GM21825 (cell line): ENCODE data around the gene VARS1.
"Not testable (repeated sequence)": the region's sequence is repeated elsewhere in the genome, so short reads cannot be mapped to it uniquely, and the experiment has no call there.

Experiments
- ATAC-seq: cut with Tn5 transposase; IDR thresholded peaks from one replicate; pipeline ENCODE4 v1.9.1; 2021; ENCODE audit warnings: mild to moderate bottlenecking, moderate library complexity; ENCODE audit not compliant: unreplicated experiment

Gene VARS1

DNA sequence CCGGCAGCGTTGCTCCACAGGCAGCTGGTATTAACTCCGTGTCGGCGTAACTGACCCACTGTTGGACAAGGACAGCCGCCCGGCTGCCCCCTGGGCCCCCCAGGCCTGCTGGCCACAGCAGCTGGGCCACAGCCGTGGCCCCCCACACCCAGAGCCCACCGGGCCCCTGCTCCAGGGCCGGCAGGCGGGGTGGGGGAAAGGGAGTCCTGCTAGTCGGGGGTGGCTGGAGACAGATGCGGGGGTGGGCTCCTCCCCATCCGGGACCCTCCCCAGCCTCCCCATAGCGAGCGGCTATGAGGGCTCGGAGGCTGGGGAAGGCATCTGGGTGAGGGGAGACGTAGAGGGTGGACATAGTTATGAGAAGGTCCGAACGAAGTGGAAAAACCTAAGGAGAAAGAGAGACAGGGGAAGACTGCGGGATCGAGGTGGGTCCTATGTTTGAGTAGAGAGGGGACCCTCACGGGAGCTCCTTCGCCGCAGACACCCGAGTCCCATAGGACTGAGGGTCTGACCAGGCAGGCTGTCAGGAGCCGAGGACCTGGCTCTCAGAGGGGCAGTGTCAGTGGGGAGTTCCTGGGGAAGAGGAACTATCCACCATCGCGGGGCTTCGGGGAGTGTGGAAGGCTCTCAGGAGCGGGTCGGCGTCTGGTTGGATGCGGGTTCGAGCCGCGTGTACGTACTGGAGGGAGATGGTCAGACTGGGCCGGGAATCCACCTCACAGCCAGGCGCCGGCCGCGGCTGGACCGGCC lies 511 bp downstream of the VARS1 start:
- no peak for ATAC-seq

DNA sequence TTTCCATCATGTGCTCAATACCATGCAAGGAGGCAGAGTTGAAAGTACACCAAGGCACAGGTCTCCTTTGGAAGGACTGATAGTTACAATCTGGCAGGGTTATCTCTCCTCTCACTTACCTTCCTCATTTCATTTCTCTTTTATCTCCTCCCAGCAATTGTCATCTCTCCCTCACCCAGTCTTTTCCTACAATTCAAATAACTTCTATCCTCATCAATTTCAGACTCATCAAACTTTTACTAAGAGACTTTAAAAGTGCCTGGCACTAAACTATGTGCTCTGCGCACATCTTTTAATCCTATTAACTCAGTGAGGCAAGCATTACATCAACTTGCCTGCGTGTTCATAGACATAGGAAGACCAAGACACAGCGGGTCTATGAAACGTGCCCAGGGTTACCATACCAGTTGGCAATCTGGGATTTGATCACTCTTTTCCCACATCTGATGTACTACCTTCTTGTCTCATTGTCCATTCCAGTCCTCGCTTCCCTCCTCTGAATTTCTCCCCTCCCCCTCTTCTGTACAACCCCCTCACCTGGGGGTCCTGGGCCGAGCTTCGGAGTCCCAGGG lies 1.2 kb downstream of the VARS1 start:
- ATAC-seq = no peak

DNA sequence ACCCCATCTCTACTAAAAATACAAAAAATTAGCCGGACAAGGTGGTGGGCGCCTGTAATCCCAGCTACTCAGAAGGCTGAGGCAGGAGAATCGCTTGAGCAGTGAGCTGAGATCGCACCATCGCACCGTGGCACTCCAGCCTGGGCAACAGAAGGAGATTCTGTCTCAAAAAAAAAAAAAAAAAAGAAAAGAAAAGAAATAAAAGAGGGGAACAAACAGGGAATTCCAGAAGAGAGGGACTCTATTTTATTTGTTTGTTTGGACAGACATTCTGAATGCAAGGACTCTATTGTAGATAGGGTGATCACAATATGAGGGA lies 1.7 kb downstream of the VARS1 start:
- not testable (repeated sequence) for ATAC-seq

DNA sequence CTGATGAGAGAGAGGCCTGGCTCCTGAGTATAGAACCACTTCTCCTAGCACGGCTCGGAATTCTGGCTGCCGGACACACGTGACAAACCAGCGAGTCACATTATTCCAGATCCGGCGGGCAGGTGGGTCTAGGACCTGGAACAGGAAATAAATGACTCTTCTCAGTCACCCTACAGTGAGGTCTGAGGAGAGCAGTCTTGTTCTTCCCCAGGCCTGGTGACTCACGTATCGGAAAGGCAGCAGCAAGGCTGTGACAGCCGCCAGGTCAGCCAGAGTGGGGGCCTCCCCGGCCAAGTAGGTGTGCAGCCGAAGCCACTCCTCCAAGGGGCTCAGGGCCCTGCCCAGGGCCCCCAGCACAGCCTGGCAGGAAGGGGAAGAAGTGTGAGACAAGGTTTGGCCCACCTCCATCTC lies 2.8 kb downstream of the VARS1 start:
- ATAC-seq = no peak

DNA sequence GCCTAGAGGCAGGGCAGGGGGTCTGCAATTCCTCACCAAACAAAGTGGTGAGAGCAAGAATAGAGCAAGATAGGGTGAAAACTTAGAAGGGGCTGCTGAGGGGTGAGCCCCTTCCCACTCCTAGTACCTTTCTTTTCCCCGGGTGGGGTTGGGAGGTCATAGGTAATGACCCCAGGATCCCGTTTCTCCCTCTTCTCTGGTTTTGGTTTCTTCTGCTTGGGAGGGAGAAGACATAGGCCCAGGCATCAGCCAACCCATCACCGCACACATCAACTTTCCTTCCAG lies 3.5 kb downstream of the VARS1 start:
- ATAC-seq = no peak

DNA sequence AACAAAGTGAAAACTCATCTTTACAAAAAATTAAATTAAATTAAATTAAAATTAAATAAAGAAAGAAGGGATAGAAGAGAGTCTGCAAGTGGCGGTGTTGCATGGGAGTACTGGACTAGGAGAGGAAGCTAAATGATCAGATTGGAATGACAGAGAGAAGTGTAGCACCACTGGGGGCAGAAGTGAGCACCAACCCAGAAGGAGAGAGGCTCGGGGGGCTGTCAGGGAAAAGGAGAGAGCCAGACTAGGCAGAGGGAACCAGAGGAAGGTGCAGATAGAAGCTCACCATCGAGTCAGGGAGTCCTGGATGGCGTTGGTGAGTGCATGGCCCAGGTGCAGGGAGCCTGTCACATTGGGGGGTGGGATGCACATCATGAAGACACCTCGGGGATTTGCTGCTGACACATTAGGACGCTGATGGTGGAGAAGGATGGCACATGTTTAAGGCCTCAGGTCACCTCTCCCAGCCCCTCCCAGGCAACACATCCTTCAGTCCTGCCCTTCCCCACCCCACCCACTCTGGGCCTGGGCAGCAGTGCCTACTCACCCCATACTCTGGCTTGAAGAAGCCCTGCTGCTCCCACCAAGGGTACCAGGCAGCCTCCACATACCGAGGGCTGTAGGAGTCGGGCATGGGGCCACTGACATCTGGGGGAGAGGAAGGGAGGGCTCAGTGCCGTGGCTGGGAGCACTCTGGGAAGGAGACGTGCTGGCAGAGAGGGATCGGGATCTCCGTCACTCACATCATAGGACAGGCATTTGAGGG lies 4.0 kb downstream of the VARS1 start:
- ATAC-seq = no peak

DNA sequence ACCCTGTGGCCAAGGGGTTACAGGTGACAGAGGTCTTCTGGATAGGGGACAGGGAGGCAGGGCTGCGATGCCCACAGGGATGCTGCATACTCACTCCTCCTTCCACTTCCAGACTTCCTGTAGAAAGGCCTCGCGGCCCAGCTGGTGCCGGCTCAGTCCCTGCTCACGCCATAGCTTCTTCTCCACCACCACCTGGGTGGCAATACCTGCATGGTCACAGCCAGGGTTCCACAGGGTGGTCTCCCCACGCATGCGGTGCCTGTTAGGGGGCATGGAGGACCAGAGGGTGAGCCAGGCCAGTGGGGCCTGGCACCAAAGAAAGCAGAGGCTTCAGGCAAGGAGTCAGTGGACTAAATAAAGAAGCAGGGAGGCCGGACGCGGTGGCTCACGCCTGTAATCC lies 10.1 kb downstream of the VARS1 start:
- no peak for ATAC-seq

DNA sequence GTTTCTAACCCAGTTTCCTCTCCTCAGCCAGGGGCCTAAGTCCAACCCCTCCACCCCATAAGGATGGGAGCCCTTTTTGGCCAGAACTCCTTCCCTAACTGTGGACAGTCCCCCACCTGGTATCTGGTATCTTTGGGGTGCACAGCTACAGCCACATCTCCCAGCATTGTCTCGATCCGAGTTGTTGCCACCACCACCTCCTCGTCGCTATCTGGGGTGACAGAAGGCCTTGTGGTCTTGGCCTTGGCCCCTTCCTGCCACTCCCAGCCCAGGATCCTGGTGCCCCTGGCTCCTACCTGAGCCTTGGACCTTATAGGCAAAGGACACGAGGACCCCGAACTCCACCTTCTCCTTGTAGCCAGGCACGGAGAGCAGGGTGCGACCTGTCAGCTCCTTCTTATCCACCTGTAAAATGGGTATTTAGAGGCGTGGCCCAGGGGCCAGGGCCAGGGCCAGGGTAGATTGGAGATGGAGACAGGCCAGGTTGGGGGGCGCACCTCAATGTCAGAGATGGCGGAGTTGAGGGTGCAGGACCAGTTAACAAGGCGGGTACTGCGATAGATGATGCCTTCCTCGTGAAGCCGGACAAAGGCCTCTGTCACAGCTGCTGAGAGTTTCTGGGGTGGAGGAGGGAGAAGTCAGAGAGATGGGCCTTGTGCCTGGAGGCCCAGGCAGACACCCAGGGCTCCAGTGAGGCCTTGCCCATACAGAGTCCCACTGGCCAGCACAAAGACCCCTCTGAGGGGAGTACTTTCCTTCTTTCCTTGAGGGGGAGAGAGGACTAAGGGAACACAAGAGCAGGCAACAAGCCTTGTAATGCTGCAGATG lies 11.2 kb downstream of the VARS1 start:
- no peak for ATAC-seq

DNA sequence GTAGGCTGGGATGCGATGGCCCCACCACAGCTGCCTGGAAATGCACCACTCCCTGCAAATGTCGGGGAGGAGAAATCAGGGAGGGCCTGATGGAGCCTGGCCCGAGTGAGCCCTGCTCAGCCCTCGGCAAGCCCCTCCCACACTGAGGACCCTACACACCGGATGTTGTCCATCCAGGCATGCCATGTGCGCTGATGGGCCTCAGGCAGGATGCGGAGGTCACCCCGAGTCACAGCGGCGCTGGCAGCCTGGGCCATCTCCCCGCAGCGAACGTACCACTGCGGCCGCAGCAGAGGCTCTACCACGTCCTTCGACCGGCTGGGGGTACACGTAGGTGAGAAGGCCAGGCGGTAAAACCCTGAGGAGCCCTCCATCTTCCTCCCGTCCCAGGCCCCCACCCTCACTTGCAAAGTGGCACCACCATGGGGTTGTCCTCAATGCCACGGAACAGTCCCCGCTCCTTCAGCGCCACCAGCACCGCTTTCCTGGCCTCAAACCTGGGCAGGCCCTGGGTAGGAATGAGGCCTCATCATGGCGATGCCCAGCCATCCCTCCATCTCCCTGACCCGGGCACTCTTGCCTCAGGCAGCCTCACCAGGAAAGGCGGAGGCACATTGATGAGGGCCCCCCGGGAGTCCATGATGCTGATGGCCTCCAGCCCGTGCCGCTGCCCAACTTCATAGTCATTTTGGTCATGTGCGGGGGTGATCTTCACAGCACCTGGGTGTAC lies 13.3 kb downstream of the VARS1 start:
- ATAC-seq = no peak

DNA sequence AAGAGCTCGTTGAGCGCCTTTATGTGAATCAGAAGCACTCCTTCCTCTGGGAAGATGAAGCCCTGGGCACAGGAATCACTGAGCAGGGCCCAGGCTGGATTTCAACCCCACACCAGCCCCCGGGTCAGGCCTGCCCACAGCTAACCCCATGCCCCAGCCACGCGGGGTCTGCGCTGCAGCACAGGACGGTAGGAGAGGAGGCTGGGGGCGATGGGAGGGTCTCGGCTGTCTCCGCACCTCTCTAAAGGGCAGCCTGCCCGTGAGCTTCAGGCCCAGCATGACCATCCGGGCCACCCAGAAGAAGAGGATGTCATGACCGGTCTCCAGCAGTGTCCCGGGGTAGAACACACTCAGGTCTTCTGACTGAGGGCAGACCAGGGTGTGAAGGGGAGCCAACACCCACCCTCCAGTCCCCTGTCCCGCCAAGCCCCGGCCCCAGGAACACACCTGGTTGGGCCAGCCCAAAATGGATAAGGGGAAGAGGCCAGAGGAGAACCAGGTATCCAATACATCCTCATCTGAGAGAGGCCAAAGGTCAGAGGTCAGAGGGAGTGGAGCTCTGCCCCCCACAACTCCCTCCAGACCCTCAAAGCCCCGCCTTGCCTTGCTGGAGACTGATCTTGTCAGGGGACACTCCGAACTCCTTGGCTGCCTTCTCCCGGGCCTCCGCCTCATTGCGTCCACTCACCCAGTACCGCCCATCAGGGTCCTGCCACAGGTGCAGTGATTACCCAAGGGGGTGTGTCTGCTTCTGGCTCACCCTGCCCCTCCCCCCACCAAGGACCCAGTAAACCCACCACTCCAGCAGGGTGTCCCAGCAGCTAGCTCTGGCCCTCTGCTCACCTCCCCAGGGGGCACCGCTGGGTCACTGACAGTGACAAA lies 14.1 kb downstream of the VARS1 start:
- no peak for ATAC-seq

DNA sequence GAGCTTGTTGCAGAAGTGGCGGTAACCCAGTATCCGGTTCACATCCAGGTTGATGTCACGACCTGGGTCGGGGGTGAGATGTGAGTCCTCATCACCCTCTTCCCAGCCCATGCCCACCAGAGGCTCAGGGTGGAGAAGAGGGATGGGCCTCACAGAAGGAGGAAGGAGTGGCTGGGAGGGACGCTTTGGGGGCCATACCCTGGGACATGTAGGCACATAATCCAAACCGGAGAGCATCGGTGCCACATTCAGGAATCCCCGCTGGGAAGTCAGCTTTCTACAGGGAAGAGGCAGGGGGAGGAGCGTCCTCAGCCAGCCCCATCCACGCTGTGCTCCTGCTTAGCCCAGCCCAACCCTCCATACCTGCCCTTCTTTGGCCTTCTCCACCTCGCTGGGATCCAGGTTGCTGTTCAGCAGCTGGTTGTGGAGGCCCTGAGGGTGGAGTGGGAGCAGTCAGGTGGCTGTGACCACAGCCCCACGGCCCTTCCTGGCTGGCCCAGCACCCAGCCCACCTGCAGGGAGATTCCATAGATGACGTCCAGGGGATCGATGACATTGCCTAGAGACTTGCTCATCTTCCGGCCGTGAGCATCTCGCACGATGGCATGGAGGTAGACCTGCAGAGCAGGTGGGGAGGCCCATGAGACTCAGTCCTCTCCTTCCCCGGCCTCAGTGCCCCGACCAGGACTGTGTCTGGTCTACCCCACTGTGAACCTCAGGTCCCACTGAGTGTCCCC lies 14.9 kb downstream of the VARS1 start:
- ATAC-seq = no peak

DNA sequence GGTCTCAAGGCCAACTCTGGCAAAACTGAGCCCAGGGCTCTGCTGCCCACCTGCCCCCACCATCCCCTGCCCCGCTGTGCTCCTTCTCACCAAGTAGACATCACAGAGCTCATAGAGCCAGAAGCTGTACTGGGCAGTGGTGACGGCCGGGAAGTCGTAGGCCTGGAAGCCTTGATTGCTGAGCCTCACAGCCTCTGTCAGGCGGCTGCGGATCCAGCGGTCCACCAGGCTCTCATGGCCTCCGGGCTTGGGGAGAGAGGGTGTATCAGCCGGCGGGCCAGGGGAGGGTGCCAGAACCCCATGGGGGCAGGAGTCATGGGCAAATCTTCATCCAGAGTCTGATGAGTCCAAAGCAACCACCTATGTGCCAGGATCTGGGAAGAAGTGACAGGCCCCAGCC lies 15.6 kb downstream of the VARS1 start:
- ATAC-seq = no peak

DNA sequence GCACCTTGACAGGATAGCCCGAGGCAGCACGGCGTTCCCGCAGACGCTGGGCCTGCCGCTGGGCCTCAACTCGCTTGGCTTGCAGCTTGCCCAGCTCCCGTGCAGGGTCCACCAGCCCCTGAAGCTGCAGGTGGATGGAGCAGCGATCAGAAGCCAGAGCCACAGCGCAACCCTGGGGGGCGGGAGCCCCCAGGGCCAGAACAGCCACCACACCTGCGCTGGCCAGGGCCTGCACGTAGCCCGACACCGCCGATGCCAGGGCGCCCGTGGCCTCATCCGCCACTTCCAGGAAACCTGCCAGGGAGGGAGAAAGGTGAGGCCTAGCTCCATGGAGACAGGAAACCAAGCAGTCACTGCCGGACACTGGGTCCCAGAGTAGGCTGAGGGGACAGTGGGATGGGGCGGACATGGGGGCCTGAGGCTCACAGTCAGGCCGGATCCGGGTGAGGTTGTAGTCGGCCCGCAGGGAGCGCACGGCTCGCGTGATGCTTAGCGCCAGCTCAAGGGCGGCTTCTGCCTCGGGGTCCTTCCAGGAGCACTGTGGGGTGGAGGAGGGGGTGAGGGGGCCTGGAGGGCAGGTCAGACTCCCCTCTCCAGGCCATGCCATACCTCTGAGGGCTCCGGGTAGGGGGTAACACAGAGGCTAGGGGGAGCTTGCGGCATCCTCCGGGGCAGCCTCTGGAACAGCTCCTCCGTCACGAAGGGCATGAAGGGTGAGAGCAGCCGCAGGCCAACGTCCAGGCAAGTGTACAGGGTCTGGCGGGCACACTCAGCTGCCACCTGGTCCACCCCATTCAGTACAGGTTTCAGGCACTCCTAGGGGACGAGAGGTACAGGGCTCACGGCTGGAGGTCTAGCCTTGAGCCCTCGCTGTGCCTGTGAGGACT lies 16.3 kb downstream of the VARS1 start:
- no peak for ATAC-seq

DNA sequence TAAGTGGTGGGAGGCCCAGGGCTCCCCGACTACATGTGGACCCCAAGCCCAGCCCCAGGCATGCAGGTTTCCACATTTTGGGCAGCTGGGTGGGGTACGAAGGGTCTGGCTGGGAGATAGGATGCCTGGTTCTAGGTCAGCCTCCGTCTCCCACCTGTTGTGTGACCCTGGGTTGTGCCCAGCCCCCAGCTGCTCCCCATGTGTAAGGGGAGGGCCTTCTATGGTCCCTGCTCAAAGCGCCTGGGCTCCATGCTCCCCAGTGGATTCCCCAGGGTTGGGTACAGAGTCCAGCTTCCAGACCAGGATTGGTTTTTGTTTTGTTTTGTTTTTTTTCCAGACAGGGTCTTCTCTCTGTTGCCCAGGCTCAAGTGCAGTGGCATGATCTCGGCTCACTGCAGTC lies 17.4 kb downstream of the VARS1 start:
- ATAC-seq = no peak

DNA sequence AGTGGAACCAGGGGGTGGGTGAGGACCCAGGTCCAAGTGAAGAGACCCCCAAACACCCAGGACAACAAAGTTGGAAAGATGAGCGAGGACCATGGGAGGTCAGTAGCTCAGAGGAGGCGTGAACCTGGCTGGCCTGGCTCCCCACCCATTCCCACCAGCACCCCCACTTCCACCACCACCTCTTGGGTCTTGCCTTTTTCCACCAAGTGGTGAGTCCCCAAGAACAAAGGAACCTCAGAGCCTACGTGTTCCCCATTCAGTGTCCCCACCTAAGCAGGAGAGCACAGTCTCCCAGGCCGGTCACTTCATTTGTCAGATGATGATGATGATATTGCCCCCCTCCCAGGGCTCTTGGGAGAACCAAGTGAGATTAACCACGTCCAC lies 17.9 kb downstream of the VARS1 start:
- no peak for ATAC-seq

DNA sequence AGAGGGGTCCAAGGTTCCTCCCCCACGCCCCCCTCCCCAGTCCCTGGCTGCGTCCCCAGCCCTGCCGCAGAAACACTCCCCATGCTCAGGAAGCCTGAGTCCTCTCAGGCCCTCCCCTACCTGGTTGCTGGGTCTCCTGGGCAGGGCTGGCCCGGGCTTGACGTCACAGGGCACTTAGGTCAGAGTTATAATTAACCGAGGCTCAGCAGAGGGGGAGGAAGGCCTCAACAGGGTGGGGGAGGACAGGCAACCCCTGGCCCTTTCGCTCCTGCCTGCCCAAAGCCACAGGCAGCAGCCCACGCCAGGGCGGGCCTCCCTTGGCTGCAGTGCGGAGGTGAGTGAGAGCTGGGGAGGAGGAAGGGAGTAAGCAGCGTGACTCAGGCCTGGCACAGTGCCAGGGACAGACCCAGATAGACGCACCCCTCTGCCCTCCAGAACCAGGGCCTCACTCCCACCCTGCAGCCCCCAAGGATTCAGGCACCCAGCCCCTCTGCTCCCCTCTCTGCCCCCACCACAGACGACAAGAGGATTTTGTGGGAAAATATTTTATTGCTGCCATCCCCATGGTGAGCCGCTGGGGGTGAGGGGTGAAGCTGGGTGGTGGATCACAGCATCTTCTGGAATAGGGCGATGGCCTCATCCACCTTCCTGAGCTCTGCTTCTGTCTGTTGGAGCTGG lies 18.4 kb downstream of the VARS1 start, which contains the start of gene VWA7:
VWA7 (minus strand) TSS at position 340 of the 678 bp plus-strand sequence. CDS start 549 bp downstream, outside the sequence.
- peak; percentile 71 for ATAC-seq

DNA sequence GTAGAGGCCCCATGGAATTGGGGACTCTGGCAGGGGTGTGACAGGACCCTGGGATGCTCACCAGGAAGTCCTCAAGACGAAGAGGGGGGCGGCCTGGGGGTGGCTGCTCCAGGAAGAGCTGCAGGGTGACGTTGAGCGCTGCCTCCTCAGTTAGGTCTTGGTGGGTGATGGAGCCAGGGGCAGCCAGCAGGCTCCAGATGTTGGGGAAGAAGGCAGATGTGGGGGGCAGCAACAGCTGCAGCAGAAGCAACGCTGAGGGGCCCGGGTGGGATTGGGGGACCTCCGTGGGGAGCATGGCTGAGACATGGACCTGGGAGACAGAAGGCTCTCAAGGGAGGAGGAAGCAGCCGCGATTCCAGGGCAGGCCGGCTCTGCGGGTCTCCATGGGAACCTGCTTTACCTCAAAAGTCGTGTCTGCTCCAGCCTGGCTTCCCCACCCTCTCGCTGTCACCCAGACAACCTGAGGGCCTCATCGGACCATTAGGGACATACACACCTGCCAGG lies 19.0 kb downstream of the VARS1 start:
- ATAC-seq = no peak
